SK-N-SH (cell line): ENCODE results near the gene CD180. TPM values are rescaled to one million over a fixed set of nuclear protein-coding genes. Genes with fewer than 3 reads are reported as not detected.

Source experiments
- CTCF ChIA-PET: fragments of 300-600, 350-600 bp; formaldehyde crosslinking; extraction: SDS; loops from one replicate; lab custom pipeline; 2021; lab: Yijun Ruan, JAX
- POLR2A ChIA-PET: fragments of 350-600 bp; sonication (Branson Sonifier 250); formaldehyde crosslinking; extraction: SDS; loops from one replicate; lab custom pipeline; 2020; ENCODE audit warnings: antibody characterized with exemption, inconsistent platforms; lab: Yijun Ruan, JAX
- DNase-seq: peaks from one replicate; pipeline ENCODE4 v3.0.0; 2012
- H2AFZ ChIP-seq: fragments of 200-600 bp; sonication (generic); 2 replicates; pipeline ENCODE4 v1.8.1; 2016; ENCODE audit warnings: antibody characterized with exemption, mild to moderate bottlenecking, low read depth
- H3F3A ChIP-seq: fragments of 200-600 bp; sonication (generic); replicated peaks from 2 replicates; pipeline ENCODE3; 2016; ENCODE audit warnings: antibody characterized with exemption, mild to moderate bottlenecking; ENCODE audit not compliant: insufficient read depth
- H3K27ac ChIP-seq, 2 experiments: fragments of 200-500 bp in 1 of 2; fragments of 200-600 bp in 1 of 2; sonication (Bioruptor generic) in 1 of 2; sonication (generic), shearing (Covaris generic) in 1 of 2; 2 replicates each; pipeline versions ENCODE4 v1.5.1 to v1.6.1; 2014 to 2016; ENCODE audit warnings: low read depth in 2 of 2, inconsistent platforms in 1 of 2, low read length in 1 of 2, mild to moderate bottlenecking in 1 of 2, mixed read lengths in 1 of 2
- H3K27me3 ChIP-seq: fragments of 200-600 bp; sonication (generic), shearing (Covaris generic); 2 replicates; pipeline ENCODE4 v1.6.1; 2016; ENCODE audit warnings: mixed run types; ENCODE audit not compliant: insufficient read depth
- H3K36me3 ChIP-seq, 2 experiments: fragments of 200-500 bp in 1 of 2; fragments of 200-600 bp in 1 of 2; sonication (Bioruptor generic) in 1 of 2; sonication (generic) in 1 of 2; replicated peaks in 1 of 2; 2 replicates each; pipeline versions ENCODE3 to v1.5.1; 2014 to 2016; ENCODE audit warnings: low read length in 1 of 2, mild to moderate bottlenecking in 1 of 2; ENCODE audit not compliant: insufficient read depth in 2 of 2, control insufficient read depth in 1 of 2
- H3K4me1 ChIP-seq, 2 experiments: fragments of 200-500 bp in 1 of 2; fragments of 200-600 bp in 1 of 2; sonication (Bioruptor generic) in 1 of 2; sonication (generic), shearing (Covaris generic) in 1 of 2; 2 replicates each; pipeline versions ENCODE4 v1.5.1 to v1.6.1; 2014 to 2016; ENCODE audit warnings: low read depth in 1 of 2, low read length in 1 of 2, mixed run types in 1 of 2; ENCODE audit not compliant: insufficient read depth in 2 of 2, control insufficient read depth in 1 of 2
- H3K4me2 ChIP-seq: fragments of 200-600 bp; sonication (generic), shearing (Covaris generic); 2 replicates; pipeline ENCODE4 v1.6.1; 2017; ENCODE audit warnings: mixed run types
- H3K4me3 ChIP-seq, 2 experiments: fragments of 200-500 bp in 1 of 2; fragments of 200-600 bp in 1 of 2; sonication (Bioruptor generic) in 1 of 2; sonication (generic), shearing (Covaris generic) in 1 of 2; 2 replicates each; pipeline versions ENCODE4 v1.5.1 to v1.8.1; 2014 to 2016; ENCODE audit warnings: low read depth in 2 of 2, inconsistent platforms in 1 of 2, low read length in 1 of 2, mild to moderate bottlenecking in 1 of 2, mixed read lengths in 1 of 2, moderate library complexity in 1 of 2
- H3K79me2 ChIP-seq: fragments of 200-600 bp; sonication (generic); 2 replicates; pipeline ENCODE4 v1.8.1; 2017; ENCODE audit warnings: mild to moderate bottlenecking; ENCODE audit not compliant: insufficient read depth
- H3K9ac ChIP-seq: fragments of 200-600 bp; sonication (generic); 2 replicates; pipeline ENCODE4 v1.6.1; 2017; ENCODE audit warnings: mixed run types
- H3K9me2 ChIP-seq: fragments of 200-600 bp; sonication (generic); 2 replicates; pipeline ENCODE4 v1.6.1; 2017; ENCODE audit warnings: mixed run types
- H3K9me3 ChIP-seq: fragments of 200-600 bp; sonication (generic); 2 replicates; pipeline ENCODE4 v1.6.1; 2017; ENCODE audit warnings: mixed run types, mild to moderate bottlenecking, moderate library complexity
- H4K20me1 ChIP-seq: fragments of 200-600 bp; sonication (generic); 2 replicates; pipeline ENCODE4 v1.6.1; 2017; ENCODE audit warnings: mild to moderate bottlenecking, mixed run types; ENCODE audit not compliant: insufficient read depth
- CHD2 ChIP-seq: fragments of 150-350 bp; IDR thresholded peaks from 2 replicates; pipeline ENCODE4 v1.6.1; 2018; ENCODE audit warnings: low read length; ENCODE audit not compliant: partially characterized antibody
- ELF1 ChIP-seq: IDR thresholded peaks from 2 replicates; pipeline ENCODE4 v1.4.0; 2012
- FOSL2 ChIP-seq: IDR thresholded peaks from 2 replicates; pipeline ENCODE4 v1.4.0; 2012; ENCODE audit warnings: low read depth, mild to moderate bottlenecking, moderate library complexity, borderline replicate concordance
- FOXJ3 ChIP-seq: sonication (generic); formaldehyde crosslinking; IDR thresholded peaks from 2 replicates; pipeline ENCODE4 v1.5.1; 2020; ENCODE audit warnings: mild to moderate bottlenecking, missing genetic modification reagents
- JUND ChIP-seq: IDR thresholded peaks from 2 replicates; pipeline ENCODE4 v1.4.0; 2012
- MAX ChIP-seq: IDR thresholded peaks from 2 replicates; pipeline ENCODE4 v1.4.0; 2012; ENCODE audit warnings: low read depth
- MEF2A ChIP-seq: IDR thresholded peaks from 2 replicates; pipeline ENCODE4 v1.4.0; 2012; ENCODE audit warnings: low read depth, borderline replicate concordance
- NRF1 ChIP-seq: IDR thresholded peaks from 2 replicates; pipeline ENCODE4 v1.6.1; 2012; ENCODE audit warnings: low read depth, mild to moderate bottlenecking, low read length
- POLR2AphosphoS5 ChIP-seq: IDR thresholded peaks from 2 replicates; pipeline ENCODE4 v1.6.1; 2012; ENCODE audit warnings: low read depth, low read length
- TAF1 ChIP-seq: IDR thresholded peaks from 2 replicates; pipeline ENCODE4 v1.6.1; 2012; ENCODE audit warnings: low read depth, mild to moderate bottlenecking, low read length, moderate library complexity, borderline replicate concordance
- TCF12 ChIP-seq: IDR thresholded peaks from 2 replicates; pipeline ENCODE4 v1.4.0; 2012
- TEAD4 ChIP-seq: IDR thresholded peaks from 2 replicates; pipeline ENCODE4 v1.4.0; 2012; ENCODE audit warnings: mild to moderate bottlenecking, borderline replicate concordance; ENCODE audit not compliant: insufficient read depth
- USF2 ChIP-seq: fragments of 150-350 bp; IDR thresholded peaks from 2 replicates; pipeline ENCODE4 v1.6.1; 2017; ENCODE audit warnings: antibody characterized with exemption, low read length, low read depth, borderline replicate concordance
- WGBS: methylation state at CpG from one replicate; pipeline ENCODE4 v1.1.6; 2017; ENCODE audit warnings: low lambda C conversion rate; 5-methylcytosine and 5-hydroxymethylcytosine counted together
- polyA plus RNA-seq, 3 experiments: library from polyadenylated mRNA; depleted of rRNA; stranded (reverse); fragments of >200 nt; gene quantifications; 2 replicates each; pipeline ENCODE4 v1.2.3, GENCODE V29; 2012

Gene CD180
- polyA plus RNA-seq, 1 of the 3 experiments (the other 2 are of a cell fraction), result 0.02 TPM

- no peak for DNase-seq
- no peak overlapping the region for H3K9ac ChIP-seq
- ChIA-PET CTCF (interaction anchor here (0.7 to 1.0 kb wide), 3 partner anchors 30 to 377 kb away, joined by 3 to 4 read pairs (median 3); no protein-coding TSS in a partner anchor), POLR2A (no interaction called here)
- no peaks in the 10 kb centered on the region for H3K36me3 ChIP-seq
- no peaks in the 10 kb centered on the region for H3K4me1 ChIP-seq
- H3K4me3 ChIP-seq, result no peak overlapping the region
- no peaks in the 10 kb centered on the region for H3K9me2 ChIP-seq
- no peak overlapping the region for H2AFZ ChIP-seq
- H3F3A ChIP-seq, result no peaks in the 10 kb centered on the region
- 69% methylated on average over 7 of the region's 7 CpGs for WGBS
- H4K20me1 ChIP-seq, result no peaks in the 10 kb centered on the region
- H3K27ac ChIP-seq, result no peak overlapping the region
- H3K4me2 ChIP-seq, result no peak overlapping the region
- H3K79me2 ChIP-seq, result no peaks in the 10 kb centered on the region
- H3K9me3 ChIP-seq, result no peaks in the 10 kb centered on the region
- H3K27me3 ChIP-seq, result no peaks in the 10 kb centered on the region
- no peak for TF ChIP-seq MEF2A
- TF ChIP-seq NRF1, result no peak
Observed at GRCh38 chr5:67188274-67189078, 8.1 kb downstream of the CD180 start.

- WGBS, result 46% methylated on average over 1 of the region's 1 CpG
- H3K27ac ChIP-seq, result no peak overlapping the region
- H3K79me2 ChIP-seq, result no peaks in the 10 kb centered on the region
- CTCF ChIA-PET, result no interaction called here
- H3K4me3 ChIP-seq, result no peak overlapping the region
- no peaks in the 10 kb centered on the region for H3K27me3 ChIP-seq
- H4K20me1 ChIP-seq, result no peaks in the 10 kb centered on the region
- no peaks in the 10 kb centered on the region for H3K36me3 ChIP-seq
- POLR2A ChIA-PET, result no interaction called here
- TF ChIP-seq TAF1 (no peak), USF2 (no peak), MEF2A (no peak), FOSL2 (no peak), ELF1 (no peak), JUND (no peak), TCF12 (no peak), MAX (no peak), CHD2 (no peak), POLR2AphosphoS5 (no peak), FOXJ3 (CRISPR knock-in tag) (no peak), TEAD4 (no peak)
- no peaks in the 10 kb centered on the region for H3F3A ChIP-seq
- no peaks in the 10 kb centered on the region for H3K9me3 ChIP-seq
- H2AFZ ChIP-seq, result no peak overlapping the region
- DNase-seq, result no peak
- no peak overlapping the region for H3K4me2 ChIP-seq
- H3K9me2 ChIP-seq, result no peaks in the 10 kb centered on the region
- no peaks in the 10 kb centered on the region; a peak in 1 of 4 replicates for H3K4me1 ChIP-seq
- no peak overlapping the region for H3K9ac ChIP-seq
Observed at GRCh38 chr5:67187006-67187715, 9.4 kb downstream of the CD180 start.
